ENCODE results near the gene COL20A1.

DNA sequence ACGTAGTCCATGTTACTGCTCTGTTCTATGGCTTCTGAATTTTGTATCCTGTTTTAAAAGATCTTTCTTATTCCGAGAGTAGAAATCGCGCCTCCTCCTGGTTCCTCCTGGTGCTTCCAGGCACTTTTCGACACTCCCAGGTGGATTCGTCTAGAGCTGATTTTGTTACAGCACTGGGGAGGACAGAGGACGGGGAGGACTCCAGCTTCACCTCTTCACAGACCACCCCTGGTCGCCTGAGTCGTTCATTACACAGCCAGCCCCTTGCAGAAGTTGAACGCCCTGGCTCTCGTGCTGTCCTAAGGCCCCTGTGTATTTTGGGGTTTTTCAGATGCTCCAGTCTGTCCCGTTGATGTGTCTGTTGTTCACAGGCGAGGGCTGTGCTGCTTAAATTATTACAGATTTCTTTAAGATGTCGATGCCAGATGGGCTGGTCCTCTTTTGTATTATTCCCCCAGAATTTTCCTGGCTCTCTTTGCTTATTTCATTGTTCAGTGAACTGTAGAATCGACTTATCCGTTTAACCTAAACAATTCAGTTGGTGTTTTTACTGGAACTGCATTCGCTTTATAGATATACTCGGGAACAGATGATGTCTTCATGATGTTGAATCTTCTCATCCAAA is 30.5 kb downstream of the COL20A1 start:
- TF ChIP-seq, protein P1, sequence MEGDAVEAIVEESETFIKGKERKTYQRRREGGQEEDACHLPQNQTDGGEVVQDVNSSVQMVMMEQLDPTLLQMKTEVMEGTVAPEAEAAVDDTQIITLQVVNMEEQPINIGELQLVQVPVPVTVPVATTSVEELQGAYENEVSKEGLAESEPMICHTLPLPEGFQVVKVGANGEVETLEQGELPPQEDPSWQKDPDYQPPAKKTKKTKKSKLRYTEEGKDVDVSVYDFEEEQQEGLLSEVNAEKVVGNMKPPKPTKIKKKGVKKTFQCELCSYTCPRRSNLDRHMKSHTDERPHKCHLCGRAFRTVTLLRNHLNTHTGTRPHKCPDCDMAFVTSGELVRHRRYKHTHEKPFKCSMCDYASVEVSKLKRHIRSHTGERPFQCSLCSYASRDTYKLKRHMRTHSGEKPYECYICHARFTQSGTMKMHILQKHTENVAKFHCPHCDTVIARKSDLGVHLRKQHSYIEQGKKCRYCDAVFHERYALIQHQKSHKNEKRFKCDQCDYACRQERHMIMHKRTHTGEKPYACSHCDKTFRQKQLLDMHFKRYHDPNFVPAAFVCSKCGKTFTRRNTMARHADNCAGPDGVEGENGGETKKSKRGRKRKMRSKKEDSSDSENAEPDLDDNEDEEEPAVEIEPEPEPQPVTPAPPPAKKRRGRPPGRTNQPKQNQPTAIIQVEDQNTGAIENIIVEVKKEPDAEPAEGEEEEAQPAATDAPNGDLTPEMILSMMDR (IDR thresholded peaks at IDR 0.05): no peak
- no peak for TF ChIP-seq POLR2A (IDR thresholded peaks at IDR 0.05)

Data from sigmoid colon (tissue), 3 donors.